ENCODE results near the gene BLMH. TPM values are rescaled to one million over a fixed set of nuclear protein-coding genes. Genes with fewer than 3 reads are reported as not detected.

The BLMH gene
- total and polyA plus RNA-seq, 10 of the 15 experiments (the other 5 are each of a cell fraction or from before 2014, with no cell fraction given): 16.1 to 63.9 (median 54.0) TPM

DNA sequence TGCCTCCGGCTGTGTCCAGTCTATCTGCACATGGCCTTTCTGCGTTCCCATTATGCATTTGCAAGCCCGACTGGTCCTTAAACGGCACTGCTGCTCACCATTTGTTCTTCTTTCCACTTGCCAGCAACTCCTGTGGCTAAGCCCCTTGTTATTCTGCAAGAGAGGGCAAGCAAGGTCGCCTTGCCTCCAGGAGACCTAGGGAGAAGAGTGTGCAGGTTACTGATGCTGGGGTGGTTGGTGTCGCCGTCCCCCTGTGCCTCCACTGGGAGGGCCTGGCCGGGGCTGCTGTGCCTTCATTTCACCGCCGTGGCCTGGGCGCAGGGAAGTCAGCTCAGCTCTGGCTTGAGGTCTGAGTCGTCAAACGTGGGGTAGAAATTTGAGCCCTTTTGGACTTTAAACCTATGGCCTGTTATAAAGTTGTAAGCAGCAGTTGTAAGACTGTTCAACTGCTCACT is 69.0 kb downstream of the BLMH start:
- no peak overlapping the region for H3K9ac ChIP-seq (ENCODE audit: control insufficient read depth, insufficient read depth, low read length)
- no peaks in the 10 kb centered on the region for H3K36me3 ChIP-seq (ENCODE audit: control insufficient read depth in 2 of 2, insufficient read depth in 2 of 2, low read length in 1 of 2)
- in situ Hi-C loops (cut with MboI): no loop called here
- H3K4me2 ChIP-seq (ENCODE audit: control insufficient read depth, insufficient read depth): no peak overlapping the region
- H3K79me2 ChIP-seq (ENCODE audit: control insufficient read depth, insufficient read depth, low read length): no peaks in the 10 kb centered on the region
- ChIA-PET SMC1A (ENCODE audit: uncharacterized antibody, unreplicated experiment) (interaction anchor here (0.8 to 2.6 kb wide), 7 partner anchors 10 to 118 kb away, joined by 3 to 9 read pairs (median 3); no protein-coding TSS in a partner anchor), RAD21 (ENCODE audit: unreplicated experiment) (no interaction called here), POLR2A (interaction anchor here (1.4 kb wide), 1 partner anchor 9 kb away, joined by 3 read pairs; no protein-coding TSS in a partner anchor), CTCF (interaction anchor here (0.6 to 3.8 kb wide), 5 partner anchors 14 to 1686 kb away, joined by 3 to 12 read pairs (median 3); no protein-coding TSS in a partner anchor)
- WGBS (ENCODE audit: insufficient coverage, insufficient replicate concordance, low lambda C conversion rate, missing lambda C conversion rate): 83% methylated on average over 13 of the region's 13 CpGs
- H3K27ac ChIP-seq (ENCODE audit: control insufficient read depth, insufficient read depth): no peak overlapping the region
- DNase-seq (ENCODE audit: low read depth, low spot score): no peak
- H3K4me1 ChIP-seq (ENCODE audit: control insufficient read depth, insufficient read depth, low read length): peaks cover 5% of the 10 kb centered on the region; the same call in 1 of the 2 replicates
- intact Hi-C loops (cut with micrococcal nuclease; ENCODE audit: unreplicated experiment): no loop called here
- TF ChIP-seq ZZZ3 (IDR thresholded peaks at IDR 0.05; ENCODE audit: control insufficient read depth, insufficient read length, low read depth): no peak
- TF ChIP-seq SRF (IDR thresholded peaks at IDR 0.05; ENCODE audit: low read depth in 2 of 2, low read length in 2 of 2): no peak
- no peak for TF ChIP-seq KDM1A (IDR thresholded peaks at IDR 0.05; ENCODE audit: borderline replicate concordance)
- no peak for TF ChIP-seq HDGF (IDR thresholded peaks at IDR 0.05)
- TF ChIP-seq, protein P1, sequence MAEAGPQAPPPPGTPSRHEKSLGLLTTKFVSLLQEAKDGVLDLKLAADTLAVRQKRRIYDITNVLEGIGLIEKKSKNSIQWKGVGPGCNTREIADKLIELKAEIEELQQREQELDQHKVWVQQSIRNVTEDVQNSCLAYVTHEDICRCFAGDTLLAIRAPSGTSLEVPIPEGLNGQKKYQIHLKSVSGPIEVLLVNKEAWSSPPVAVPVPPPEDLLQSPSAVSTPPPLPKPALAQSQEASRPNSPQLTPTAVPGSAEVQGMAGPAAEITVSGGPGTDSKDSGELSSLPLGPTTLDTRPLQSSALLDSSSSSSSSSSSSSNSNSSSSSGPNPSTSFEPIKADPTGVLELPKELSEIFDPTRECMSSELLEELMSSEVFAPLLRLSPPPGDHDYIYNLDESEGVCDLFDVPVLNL (IDR thresholded peaks at IDR 0.05; ENCODE audit: low read depth, low read length): no peak
- no peak overlapping the region for H2AFZ ChIP-seq (ENCODE audit: control insufficient read depth, low read depth, low read length)
- no peak for FAIRE-seq
- BruUV-seq (replicated peaks): no TSS peak
- H4K20me1 ChIP-seq (ENCODE audit: control insufficient read depth, insufficient read depth): no peaks in the 10 kb centered on the region
- H3K27me3 ChIP-seq (replicated peaks in 1 of 2; ENCODE audit: control insufficient read depth in 2 of 2, insufficient read depth in 2 of 2, low read length in 1 of 2): no peaks in the 10 kb centered on the region
- ATAC-seq: no peak
- H3K9me3 ChIP-seq (replicated peaks; ENCODE audit: control insufficient read depth, insufficient read depth, low read length): no peaks in the 10 kb centered on the region
- H3K4me3 ChIP-seq: no peak overlapping the region

DNA sequence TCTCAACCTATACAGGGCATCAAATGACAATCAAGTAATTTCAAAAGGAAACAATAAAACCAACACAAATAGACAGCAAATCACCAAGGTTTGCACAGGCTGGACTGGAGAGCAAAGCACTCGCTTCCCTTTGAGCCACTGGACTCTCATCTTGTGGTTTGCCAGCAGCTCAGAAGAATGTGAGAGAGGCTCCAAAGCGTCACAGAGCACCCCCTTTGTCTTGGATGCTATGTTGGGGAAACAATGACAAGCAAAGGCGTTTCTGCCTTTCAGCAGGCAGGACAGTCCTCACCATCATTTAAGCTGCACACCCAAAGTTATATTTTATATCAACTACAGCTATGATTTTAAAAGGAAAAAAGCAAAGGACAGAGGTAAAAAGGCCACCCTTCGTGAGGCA is 69.5 kb downstream of the BLMH start:
- no peak overlapping the region for H3K9ac ChIP-seq (ENCODE audit: control insufficient read depth, insufficient read depth, low read length)
- ChIA-PET SMC1A (ENCODE audit: uncharacterized antibody, unreplicated experiment) (interaction anchor here (0.8 to 2.6 kb wide), 3 partner anchors 9 to 117 kb away, joined by 3 to 9 read pairs (median 6); no protein-coding TSS in a partner anchor), CTCF (interaction anchor here (0.6 to 3.8 kb wide), 3 partner anchors 60 to 114 kb away, joined by 3 to 12 read pairs (median 3); no protein-coding TSS in a partner anchor), POLR2A (interaction anchor here (1.4 kb wide), 1 partner anchor 9 kb away, joined by 3 read pairs; no protein-coding TSS in a partner anchor), RAD21 (ENCODE audit: unreplicated experiment) (no interaction called here)
- no peaks in the 10 kb centered on the region for H3K36me3 ChIP-seq (ENCODE audit: control insufficient read depth in 2 of 2, insufficient read depth in 2 of 2, low read length in 1 of 2)
- no peaks in the 10 kb centered on the region for H3K9me3 ChIP-seq (replicated peaks; ENCODE audit: control insufficient read depth, insufficient read depth, low read length)
- ATAC-seq (no peak), FAIRE-seq (no peak), DNase-seq (ENCODE audit: low read depth, low spot score) (no peak)
- WGBS (ENCODE audit: insufficient coverage, insufficient replicate concordance, low lambda C conversion rate, missing lambda C conversion rate): 53% methylated on average over 4 of the region's 4 CpGs
- no peak for TF ChIP-seq CBX5 (IDR thresholded peaks at IDR 0.05; ENCODE audit: low read depth)
- TF ChIP-seq SREBF1 (IDR thresholded peaks at IDR 0.05; ENCODE audit: low read length): no peak
- TF ChIP-seq ZNF217 (IDR thresholded peaks at IDR 0.05): no peak
- TF ChIP-seq ZZZ3 (IDR thresholded peaks at IDR 0.05; ENCODE audit: control insufficient read depth, insufficient read length, low read depth): no peak
- no peak for TF ChIP-seq MEF2B (IDR thresholded peaks at IDR 0.05; ENCODE audit: partially characterized antibody, poor library complexity, severe bottlenecking)
- TF ChIP-seq CHD4 (IDR thresholded peaks at IDR 0.05): no peak
- no peaks in the 10 kb centered on the region for H4K20me1 ChIP-seq (ENCODE audit: control insufficient read depth, insufficient read depth)
- intact Hi-C loops (cut with micrococcal nuclease; ENCODE audit: unreplicated experiment) (no loop called here), in situ Hi-C loops (cut with MboI) (no loop called here)
- no peak overlapping the region for H3K4me2 ChIP-seq (ENCODE audit: control insufficient read depth, insufficient read depth)
- H3K27me3 ChIP-seq (replicated peaks in 1 of 2; ENCODE audit: control insufficient read depth in 2 of 2, insufficient read depth in 2 of 2, low read length in 1 of 2): no peaks in the 10 kb centered on the region
- no peak overlapping the region for H3K4me3 ChIP-seq
- H3K27ac ChIP-seq (ENCODE audit: control insufficient read depth, insufficient read depth): no peak overlapping the region
- peaks cover 5% of the 10 kb centered on the region; the same call in 1 of the 2 replicates for H3K4me1 ChIP-seq (ENCODE audit: control insufficient read depth, insufficient read depth, low read length)
- H3K79me2 ChIP-seq (ENCODE audit: control insufficient read depth, insufficient read depth, low read length): no peaks in the 10 kb centered on the region
- BruUV-seq (replicated peaks): no TSS peak
- H2AFZ ChIP-seq (ENCODE audit: control insufficient read depth, low read depth, low read length): no peak overlapping the region

Measured in GM12878 (cell line).